GM10266 (cell line): Measurements from ENCODE around the gene MOV10L1.

Source experiments
- DNase-seq: peaks from one replicate; pipeline ENCODE4 v3.0.0; 2012; ENCODE audit errors: extremely low spot score
- CTCF ChIP-seq: IDR thresholded peaks from 2 replicates; pipeline ENCODE4 v1.5.1; 2012; ENCODE audit warnings: mild to moderate bottlenecking, low read depth; ENCODE audit not compliant: control insufficient read depth, insufficient read depth; ENCODE audit errors: missing control alignments

The MOV10L1 gene

GRCh38 chr22:50184004-50184901 is 94.4 kb downstream of the MOV10L1 start:
- no peak for DNase-seq
- TF ChIP-seq CTCF, result no peak

GRCh38 chr22:50184902-50185374 is 95.1 kb downstream of the MOV10L1 start:
- DNase-seq, result no peak
- TF ChIP-seq CTCF, result no peak

GRCh38 chr22:50185375-50186087 is 95.7 kb downstream of the MOV10L1 start, which contains the start of gene TRABD:
TRABD (plus strand) TSS chr22:50185913; CDS start chr22:50193061, 7,148 bp downstream.
- no peak for TF ChIP-seq CTCF
- peak; percentile 99 for DNase-seq

- no peak for DNase-seq
These were observed 96.4 kb downstream of the MOV10L1 start for GRCh38 chr22:50186181-50186714.

GRCh38 chr22:50186761-50187523 is 97.1 kb downstream of the MOV10L1 start:
- no peak for DNase-seq
- TF ChIP-seq CTCF, result no peak

More at GRCh38 chr22:50186181-50186714, 96.4 kb downstream of the MOV10L1 start:
- TF ChIP-seq CTCF, result no peak

GRCh38 chr22:50188356-50188755 is 98.5 kb downstream of the MOV10L1 start:
- DNase-seq, result no peak
- TF ChIP-seq CTCF, result no peak
